ENCODE data around the gene SLC6A4. TPM values are rescaled to one million over a fixed set of nuclear protein-coding genes. Genes with fewer than 3 reads are reported as not detected.

SLC6A4 gene
- total and polyA plus RNA-seq, 2 experiments from 2014 or later: 0.06 to 0.14 TPM

DNA sequence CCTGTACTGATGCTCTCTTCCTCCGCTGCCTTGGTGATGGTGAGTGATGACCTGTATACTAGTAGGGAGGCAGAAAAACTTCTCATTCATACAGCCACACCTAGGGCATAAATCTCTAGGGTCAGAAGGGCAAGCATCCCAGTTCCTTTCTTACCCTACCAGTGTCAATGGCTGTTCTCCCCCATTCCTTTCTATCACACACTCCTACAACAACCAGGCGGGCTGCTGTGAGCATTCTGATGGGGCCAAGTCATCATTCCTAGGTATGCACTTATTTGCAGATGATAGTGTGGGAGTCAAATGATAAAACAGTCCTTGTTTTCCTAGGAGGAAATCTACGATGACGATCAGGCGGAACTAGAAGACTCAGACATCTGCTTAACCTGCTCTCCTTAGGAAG, 14.0 kb upstream of the SLC6A4 start:
- TF ChIP-seq, protein P1, sequence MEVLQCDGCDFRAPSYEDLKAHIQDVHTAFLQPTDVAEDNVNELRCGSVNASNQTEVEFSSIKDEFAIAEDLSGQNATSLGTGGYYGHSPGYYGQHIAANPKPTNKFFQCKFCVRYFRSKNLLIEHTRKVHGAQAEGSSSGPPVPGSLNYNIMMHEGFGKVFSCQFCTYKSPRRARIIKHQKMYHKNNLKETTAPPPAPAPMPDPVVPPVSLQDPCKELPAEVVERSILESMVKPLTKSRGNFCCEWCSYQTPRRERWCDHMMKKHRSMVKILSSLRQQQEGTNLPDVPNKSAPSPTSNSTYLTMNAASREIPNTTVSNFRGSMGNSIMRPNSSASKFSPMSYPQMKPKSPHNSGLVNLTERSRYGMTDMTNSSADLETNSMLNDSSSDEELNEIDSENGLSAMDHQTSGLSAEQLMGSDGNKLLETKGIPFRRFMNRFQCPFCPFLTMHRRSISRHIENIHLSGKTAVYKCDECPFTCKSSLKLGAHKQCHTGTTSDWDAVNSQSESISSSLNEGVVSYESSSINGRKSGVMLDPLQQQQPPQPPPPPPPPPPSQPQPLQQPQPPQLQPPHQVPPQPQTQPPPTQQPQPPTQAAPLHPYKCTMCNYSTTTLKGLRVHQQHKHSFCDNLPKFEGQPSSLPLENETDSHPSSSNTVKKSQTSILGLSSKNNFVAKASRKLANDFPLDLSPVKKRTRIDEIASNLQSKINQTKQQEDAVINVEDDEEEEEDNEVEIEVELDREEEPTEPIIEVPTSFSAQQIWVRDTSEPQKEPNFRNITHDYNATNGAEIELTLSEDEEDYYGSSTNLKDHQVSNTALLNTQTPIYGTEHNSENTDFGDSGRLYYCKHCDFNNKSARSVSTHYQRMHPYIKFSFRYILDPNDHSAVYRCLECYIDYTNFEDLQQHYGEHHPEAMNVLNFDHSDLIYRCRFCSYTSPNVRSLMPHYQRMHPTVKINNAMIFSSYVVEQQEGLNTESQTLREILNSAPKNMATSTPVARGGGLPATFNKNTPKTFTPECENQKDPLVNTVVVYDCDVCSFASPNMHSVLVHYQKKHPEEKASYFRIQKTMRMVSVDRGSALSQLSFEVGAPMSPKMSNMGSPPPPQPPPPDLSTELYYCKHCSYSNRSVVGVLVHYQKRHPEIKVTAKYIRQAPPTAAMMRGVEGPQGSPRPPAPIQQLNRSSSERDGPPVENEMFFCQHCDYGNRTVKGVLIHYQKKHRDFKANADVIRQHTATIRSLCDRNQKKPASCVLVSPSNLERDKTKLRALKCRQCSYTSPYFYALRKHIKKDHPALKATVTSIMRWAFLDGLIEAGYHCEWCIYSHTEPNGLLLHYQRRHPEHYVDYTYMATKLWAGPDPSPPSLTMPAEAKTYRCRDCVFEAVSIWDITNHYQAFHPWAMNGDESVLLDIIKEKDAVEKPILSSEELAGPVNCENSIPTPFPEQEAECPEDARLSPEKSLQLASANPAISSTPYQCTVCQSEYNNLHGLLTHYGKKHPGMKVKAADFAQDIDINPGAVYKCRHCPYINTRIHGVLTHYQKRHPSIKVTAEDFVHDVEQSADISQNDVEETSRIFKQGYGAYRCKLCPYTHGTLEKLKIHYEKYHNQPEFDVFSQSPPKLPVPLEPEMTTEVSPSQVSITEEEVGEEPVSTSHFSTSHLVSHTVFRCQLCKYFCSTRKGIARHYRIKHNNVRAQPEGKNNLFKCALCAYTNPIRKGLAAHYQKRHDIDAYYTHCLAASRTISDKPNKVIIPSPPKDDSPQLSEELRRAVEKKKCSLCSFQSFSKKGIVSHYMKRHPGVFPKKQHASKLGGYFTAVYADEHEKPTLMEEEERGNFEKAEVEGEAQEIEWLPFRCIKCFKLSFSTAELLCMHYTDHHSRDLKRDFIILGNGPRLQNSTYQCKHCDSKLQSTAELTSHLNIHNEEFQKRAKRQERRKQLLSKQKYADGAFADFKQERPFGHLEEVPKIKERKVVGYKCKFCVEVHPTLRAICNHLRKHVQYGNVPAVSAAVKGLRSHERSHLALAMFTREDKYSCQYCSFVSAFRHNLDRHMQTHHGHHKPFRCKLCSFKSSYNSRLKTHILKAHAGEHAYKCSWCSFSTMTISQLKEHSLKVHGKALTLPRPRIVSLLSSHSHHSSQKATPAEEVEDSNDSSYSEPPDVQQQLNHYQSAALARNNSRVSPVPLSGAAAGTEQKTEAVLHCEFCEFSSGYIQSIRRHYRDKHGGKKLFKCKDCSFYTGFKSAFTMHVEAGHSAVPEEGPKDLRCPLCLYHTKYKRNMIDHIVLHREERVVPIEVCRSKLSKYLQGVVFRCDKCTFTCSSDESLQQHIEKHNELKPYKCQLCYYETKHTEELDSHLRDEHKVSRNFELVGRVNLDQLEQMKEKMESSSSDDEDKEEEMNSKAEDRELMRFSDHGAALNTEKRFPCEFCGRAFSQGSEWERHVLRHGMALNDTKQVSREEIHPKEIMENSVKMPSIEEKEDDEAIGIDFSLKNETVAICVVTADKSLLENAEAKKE (CRISPR knock-in tag; IDR thresholded peaks at IDR 0.05): no peak
- no peak for TF ChIP-seq ZNF331 (CRISPR knock-in tag; IDR thresholded peaks at IDR 0.05; ENCODE audit: low read depth)
- TF ChIP-seq EZH2 (IDR thresholded peaks at IDR 0.05; ENCODE audit: low read depth, unreplicated experiment): no peak
- no peak for TF ChIP-seq JUNB (IDR thresholded peaks at IDR 0.05; ENCODE audit: unreplicated experiment)
- TF ChIP-seq, protein P2, sequence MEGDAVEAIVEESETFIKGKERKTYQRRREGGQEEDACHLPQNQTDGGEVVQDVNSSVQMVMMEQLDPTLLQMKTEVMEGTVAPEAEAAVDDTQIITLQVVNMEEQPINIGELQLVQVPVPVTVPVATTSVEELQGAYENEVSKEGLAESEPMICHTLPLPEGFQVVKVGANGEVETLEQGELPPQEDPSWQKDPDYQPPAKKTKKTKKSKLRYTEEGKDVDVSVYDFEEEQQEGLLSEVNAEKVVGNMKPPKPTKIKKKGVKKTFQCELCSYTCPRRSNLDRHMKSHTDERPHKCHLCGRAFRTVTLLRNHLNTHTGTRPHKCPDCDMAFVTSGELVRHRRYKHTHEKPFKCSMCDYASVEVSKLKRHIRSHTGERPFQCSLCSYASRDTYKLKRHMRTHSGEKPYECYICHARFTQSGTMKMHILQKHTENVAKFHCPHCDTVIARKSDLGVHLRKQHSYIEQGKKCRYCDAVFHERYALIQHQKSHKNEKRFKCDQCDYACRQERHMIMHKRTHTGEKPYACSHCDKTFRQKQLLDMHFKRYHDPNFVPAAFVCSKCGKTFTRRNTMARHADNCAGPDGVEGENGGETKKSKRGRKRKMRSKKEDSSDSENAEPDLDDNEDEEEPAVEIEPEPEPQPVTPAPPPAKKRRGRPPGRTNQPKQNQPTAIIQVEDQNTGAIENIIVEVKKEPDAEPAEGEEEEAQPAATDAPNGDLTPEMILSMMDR (conservative IDR thresholded peaks at IDR 0.05; ENCODE audit: low read depth in 2 of 2): no peak
- no peak for TF ChIP-seq POLR2AphosphoS5 (IDR thresholded peaks at IDR 0.05; ENCODE audit: low read depth)
- no peaks in the 10 kb centered on the region for H3K79me2 ChIP-seq (replicated peaks; ENCODE audit: insufficient read depth)
- no peaks in the 10 kb centered on the region for H3F3A ChIP-seq (replicated peaks; ENCODE audit: low read depth)

More for the DNA sequence above, 14.0 kb upstream of the SLC6A4 start:
- no peak for DNase-seq (ENCODE audit: low spot score)
- Histone ChIP-seq H3K4me2 (no peak overlapping the region), H3K27me3 (ENCODE audit: insufficient read depth) (no peaks in the 10 kb centered on the region), H3K4me1 (ENCODE audit: insufficient read depth) (no peaks in the 10 kb centered on the region), H3K4me3 (no peak overlapping the region), H3K36me3 (ENCODE audit: insufficient read depth) (peaks cover 13% of the 10 kb centered on the region), H3K27ac (ENCODE audit: low read depth) (no peak overlapping the region), H2AFZ (no peak overlapping the region), H3K9me2 (ENCODE audit: insufficient read depth) (no peaks in the 10 kb centered on the region), H4K20me1 (replicated peaks; ENCODE audit: insufficient read depth) (no peaks in the 10 kb centered on the region)
- Mint-ChIP-seq H3K36me3 (ENCODE audit: low read depth) (peaks cover 18% of the 10 kb centered on the region), H3K4me1 (no peaks in the 10 kb centered on the region), H3K27me3 (ENCODE audit: insufficient read depth, low read depth, poor library complexity) (peaks cover 3% of the 10 kb centered on the region), H3K27ac (no peak overlapping the region), H3K4me3 (no peak overlapping the region), H3K9me3 (no peaks in the 10 kb centered on the region)
- no peak for ATAC-seq
